D341Med (cell line): ENCODE results near the gene DHRS3.
A peak's percentile ranks its signal among the peaks of the same experiment; 100 is the strongest.

ENCODE experiments used
- DNase-seq: peaks from one replicate; pipeline ENCODE4 v3.0.0; 2012; ENCODE audit warnings: low spot score

Gene DHRS3

GRCh38 chr1:12617511-12617900, 504 bp downstream of the DHRS3 start:
- DNase-seq = no peak

- DNase-seq = peak; percentile 54
Observed at GRCh38 chr1:12616709-12617373, 1.2 kb downstream of the DHRS3 start.

GRCh38 chr1:12615865-12616708, 1.9 kb downstream of the DHRS3 start:
- DNase-seq = no peak

GRCh38 chr1:12615159-12615864, 2.7 kb downstream of the DHRS3 start:
- DNase-seq = no peak

- DNase-seq = no peak
Observed at GRCh38 chr1:12614402-12615158, 3.4 kb downstream of the DHRS3 start.

- no peak for DNase-seq
Observed at GRCh38 chr1:12613180-12613579, 4.8 kb downstream of the DHRS3 start.

- no peak for DNase-seq
Observed at GRCh38 chr1:12610941-12611340, 7.1 kb downstream of the DHRS3 start.

GRCh38 chr1:12610305-12610935, 7.6 kb downstream of the DHRS3 start:
- no peak for DNase-seq

GRCh38 chr1:12609469-12610003, 8.5 kb downstream of the DHRS3 start:
- no peak for DNase-seq

GRCh38 chr1:12608311-12608957, 9.6 kb downstream of the DHRS3 start:
- no peak for DNase-seq

- no peak for DNase-seq
Observed at GRCh38 chr1:12607263-12607662, 10.7 kb downstream of the DHRS3 start.

GRCh38 chr1:12604986-12605385, 13.0 kb downstream of the DHRS3 start:
- no peak for DNase-seq

GRCh38 chr1:12604114-12604874, 13.7 kb downstream of the DHRS3 start:
- DNase-seq = no peak

GRCh38 chr1:12603224-12603623, 14.8 kb downstream of the DHRS3 start:
- DNase-seq = no peak

- no peak for DNase-seq
Observed at GRCh38 chr1:12602659-12603024, 15.4 kb downstream of the DHRS3 start.

- DNase-seq = no peak
Observed at GRCh38 chr1:12601700-12602658, 16.0 kb downstream of the DHRS3 start.

- DNase-seq = peak; percentile 53
Observed at GRCh38 chr1:12600880-12601633, 17.0 kb downstream of the DHRS3 start.

GRCh38 chr1:12600335-12600734, 17.7 kb downstream of the DHRS3 start:
- no peak for DNase-seq
